DMS 273 (cell line): ENCODE measurements around the gene NELL2.
"Not testable (repeated sequence)": the region's sequence is repeated elsewhere in the genome, so short reads cannot be mapped to it uniquely, and the experiment has no call there.

Experiments used
- DNase-seq: peaks from one replicate; lab custom pipeline; 2025; ENCODE audit not compliant: unreplicated experiment; lab: John Stamatoyannopoulos, UW

Gene NELL2

GRCh38 chr12:44847888-44848702 is 28.0 kb downstream of the NELL2 start:
- no peak for DNase-seq

- DNase-seq, result no peak
These were observed 28.7 kb downstream of the NELL2 start for GRCh38 chr12:44847403-44847802.

GRCh38 chr12:44846826-44847225 is 29.3 kb downstream of the NELL2 start:
- no peak for DNase-seq

DNA sequence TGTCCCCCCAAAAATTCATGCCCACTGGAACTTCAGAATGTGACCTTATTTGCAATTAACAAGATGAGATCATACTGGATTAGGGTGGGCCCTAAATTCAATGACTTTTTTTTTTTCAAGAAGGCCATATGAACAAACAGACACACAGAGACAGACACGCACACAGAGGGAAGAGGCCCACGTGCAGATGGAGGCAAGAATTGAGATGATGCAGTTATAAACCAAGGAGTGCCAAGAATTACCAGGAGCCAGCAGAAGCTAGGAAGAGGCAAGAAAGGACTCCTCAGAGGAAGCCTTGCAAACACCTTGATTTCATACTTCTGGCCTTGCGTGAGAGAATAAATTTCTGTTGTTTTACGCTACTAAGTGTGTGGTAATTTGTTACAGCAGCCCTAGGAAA is 33.4 kb downstream of the NELL2 start:
- DNase-seq, result no peak

DNA sequence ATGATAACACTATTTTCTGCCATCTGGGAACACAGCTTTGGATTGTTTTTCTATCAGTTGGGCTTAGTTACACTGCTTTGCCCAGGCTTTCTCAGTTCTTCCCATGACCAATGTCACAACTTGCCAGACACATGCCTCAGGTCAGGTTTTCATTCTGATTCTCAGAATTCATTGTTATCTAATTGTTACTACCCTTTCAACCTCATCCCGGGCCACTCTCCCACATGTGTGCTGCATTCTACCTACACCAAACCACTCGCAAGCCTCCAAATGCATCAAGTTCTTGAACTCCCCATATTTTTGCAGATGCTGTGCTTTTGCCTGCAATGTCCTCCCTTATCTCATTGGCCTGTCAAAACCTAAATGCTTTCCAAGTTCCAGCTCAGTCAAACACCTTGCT is 36.3 kb downstream of the NELL2 start:
- no peak for DNase-seq

DNA sequence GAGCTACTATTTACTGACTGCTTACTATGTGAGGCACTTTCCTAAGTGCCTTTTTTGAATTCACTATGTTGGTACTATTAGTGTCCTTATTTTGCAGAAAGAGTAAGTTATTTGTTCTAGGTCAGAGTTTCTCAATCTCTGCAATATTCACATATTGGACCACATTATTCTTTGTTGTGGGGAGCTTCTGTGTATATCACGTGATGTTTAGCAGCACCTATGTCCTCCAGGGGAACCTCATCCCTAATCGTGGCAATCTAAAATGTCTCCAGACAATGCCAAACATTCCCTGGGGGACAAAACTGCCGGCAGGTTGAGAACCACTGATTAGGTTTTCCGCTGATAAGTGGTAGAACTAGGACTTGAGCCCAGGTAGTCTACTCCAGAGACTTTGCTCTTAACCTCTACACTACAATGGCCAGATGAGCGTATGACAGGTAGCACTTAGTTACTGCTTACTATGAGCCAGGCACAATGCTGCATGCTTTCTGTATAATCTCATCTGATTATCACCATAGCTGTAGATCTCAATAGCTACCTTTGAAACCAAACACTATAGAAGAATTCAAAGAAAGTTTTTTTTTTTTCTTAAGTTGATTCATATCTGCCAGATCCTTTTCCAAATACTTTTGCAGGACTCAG is 38.9 kb downstream of the NELL2 start:
- no peak for DNase-seq

DNA sequence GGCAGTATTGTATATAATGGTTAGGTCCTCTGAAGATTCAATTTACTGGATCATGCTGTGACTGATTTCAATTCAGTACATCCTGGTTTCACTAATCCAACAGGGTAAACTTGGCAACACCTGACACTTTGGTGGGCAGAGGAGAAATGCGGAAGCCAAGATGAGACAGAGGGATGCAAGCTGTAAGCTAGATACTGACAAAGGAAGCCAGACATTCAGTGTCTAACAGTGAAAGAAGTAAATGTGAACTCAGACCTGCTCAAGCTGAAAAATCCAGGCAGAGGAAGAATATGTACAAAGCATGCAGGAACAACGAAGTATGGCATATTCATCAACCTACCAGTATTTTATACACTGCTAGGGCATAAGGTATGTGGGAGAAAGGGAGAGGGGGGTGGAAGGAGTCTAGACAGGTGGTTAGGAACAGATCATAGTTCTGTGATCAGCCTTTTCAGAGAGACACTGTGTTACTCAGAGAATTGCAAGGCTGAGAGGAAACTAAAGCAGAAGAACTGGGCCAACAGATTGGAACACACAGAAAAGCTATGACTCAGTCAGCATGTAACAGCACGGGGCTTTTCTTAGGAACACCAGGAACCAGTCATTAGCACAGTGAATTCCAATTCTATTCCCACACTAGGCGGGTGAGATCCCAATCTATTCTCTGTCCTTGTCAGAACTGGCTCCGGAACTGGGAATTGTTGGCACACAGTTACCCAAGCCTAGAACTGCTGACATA is 40.3 kb downstream of the NELL2 start:
- peak; percentile 7 for DNase-seq

GRCh38 chr12:44834996-44835395 is 41.1 kb downstream of the NELL2 start:
- not testable (repeated sequence) for DNase-seq

DNA sequence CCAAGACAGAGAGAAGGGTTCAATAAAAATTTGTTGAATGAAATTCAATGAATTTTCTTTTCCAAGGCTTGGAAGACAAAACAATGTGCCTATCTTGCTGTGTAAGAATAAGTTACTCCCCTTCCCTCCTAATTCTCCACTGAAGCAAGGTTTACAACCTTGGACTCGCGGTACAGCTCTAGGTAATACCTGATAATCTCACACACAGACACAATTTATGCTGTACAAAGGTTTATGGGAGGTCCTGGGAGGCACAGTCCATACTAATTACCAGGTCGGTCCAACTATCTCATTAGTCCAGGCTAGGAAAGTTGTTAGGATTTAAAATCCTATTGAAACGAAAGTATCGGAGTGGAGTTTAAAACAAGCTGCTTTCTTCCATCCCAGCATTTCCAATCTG is 42.6 kb downstream of the NELL2 start:
- DNase-seq, result no peak

DNA sequence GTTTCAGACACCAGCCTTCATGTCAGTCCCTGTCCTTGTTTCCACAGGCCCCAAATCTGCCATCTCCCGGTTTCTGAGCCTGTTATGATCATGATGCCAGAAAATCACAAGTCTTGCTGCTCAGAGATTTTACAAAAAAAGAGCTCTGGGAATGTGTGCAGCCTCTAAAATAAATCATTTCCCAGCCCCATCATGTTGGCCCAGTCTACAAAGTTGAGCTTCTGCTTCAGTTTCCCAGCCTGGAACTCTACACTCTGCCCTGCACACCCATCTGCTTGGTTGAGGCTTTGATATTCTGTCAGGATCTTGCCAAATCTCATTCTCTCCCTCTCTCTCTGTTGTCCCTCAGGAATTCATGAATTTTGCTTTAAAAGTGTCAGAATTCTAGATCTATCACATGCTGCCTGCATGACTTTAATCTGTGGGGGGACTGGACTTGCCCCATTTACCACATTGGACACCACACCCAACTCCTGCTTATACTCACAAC is 45.5 kb downstream of the NELL2 start:
- no peak for DNase-seq

GRCh38 chr12:44829045-44829444 is 47.1 kb downstream of the NELL2 start:
- no peak for DNase-seq

DNA sequence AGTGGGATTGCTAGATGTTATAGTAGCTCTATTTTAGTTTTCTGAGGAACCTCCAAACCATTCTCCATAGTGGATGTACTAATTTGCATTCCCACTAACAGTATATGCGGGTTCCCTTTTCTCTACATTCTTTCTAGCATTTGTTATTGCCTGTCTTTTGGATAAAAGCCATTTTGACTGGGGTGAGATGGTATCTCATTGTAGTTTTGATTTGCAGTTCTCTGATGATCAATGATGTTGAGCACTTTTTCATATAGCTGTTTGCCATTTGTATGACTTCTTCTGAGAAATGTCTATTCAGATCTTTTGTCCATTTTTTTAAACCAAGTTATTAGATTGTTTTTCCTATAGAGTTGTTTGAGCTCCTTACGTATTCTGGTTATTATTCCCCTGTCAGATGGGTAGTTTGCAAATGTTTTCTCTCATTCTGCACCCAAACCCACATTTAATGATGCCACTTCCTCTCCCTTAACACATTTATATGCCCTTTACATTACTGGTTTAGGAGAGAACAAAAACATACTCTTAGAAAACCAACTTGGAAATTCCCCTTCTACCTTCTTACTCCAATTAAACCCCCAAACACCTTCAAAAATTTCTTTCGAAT is 48.2 kb downstream of the NELL2 start:
- no peak for DNase-seq

- DNase-seq, result not testable (repeated sequence)
These were observed 54.4 kb downstream of the NELL2 start for GRCh38 chr12:44821702-44822101.

GRCh38 chr12:44819884-44820283 is 56.2 kb downstream of the NELL2 start:
- DNase-seq, result no peak

GRCh38 chr12:44817687-44818086 is 58.4 kb downstream of the NELL2 start:
- no peak for DNase-seq

DNA sequence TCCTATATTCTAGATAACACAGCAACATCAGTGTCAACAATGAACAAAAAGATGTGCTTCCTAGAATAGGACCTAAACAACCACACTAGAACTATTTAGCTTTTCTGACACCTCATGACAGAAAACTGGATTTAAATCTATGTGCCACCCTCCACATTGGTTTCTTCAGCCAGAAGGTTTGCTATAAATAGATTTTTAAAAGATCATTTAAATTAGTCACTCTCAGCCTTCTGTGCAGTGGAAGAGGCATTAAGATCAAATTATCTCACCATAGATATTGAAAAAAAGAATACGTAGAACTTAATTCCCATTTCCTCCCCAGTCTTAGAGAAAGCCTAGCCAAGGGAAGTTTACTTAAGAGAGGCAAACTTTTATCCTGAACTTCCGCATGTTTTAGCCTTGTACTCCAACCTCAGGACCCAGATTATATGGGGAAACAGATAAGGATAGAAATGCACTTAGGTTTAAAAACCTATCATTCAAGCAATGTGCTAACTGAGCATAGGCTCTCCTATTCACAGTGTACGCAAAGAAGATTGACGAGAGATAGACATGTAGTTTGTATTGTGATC is 59.6 kb downstream of the NELL2 start:
- no peak for DNase-seq

DNA sequence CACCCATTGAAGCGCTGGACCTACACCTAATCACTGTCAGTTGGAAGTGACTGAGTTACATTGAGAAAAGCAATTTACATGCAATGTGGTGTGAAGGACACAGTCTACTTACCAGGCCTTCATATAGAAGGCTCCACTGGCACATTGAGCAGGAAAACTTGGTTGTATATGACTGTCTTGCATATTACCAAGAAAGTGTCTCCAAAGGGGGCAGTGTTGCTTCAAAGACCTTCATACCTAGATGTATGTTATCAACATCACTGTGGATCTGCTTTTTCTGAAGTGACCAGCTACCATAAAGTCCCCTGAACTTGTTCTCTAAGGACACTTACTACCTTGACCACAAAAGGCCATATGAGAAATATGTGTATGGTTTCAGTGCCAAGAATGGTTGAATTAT is 64.1 kb downstream of the NELL2 start:
- peak; percentile 17 for DNase-seq

DNA sequence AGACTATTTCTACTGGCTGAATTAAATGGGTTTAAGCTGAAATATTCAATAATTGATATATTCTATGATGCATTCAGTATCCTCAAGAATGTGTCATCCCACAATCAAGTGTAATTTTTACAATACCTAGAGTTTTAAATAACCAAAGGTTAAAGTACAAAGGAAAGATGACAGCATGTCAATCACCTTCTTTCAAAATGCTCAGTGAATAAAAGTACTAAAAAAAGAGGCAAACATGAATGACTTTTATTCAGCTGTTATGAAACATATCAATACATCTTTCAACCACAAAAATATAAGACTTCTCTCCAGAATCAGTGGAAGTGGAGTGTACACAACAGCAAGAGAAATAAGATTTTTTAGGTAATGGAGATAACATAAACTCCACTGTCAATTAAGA is 72.0 kb downstream of the NELL2 start:
- no peak for DNase-seq

DNA sequence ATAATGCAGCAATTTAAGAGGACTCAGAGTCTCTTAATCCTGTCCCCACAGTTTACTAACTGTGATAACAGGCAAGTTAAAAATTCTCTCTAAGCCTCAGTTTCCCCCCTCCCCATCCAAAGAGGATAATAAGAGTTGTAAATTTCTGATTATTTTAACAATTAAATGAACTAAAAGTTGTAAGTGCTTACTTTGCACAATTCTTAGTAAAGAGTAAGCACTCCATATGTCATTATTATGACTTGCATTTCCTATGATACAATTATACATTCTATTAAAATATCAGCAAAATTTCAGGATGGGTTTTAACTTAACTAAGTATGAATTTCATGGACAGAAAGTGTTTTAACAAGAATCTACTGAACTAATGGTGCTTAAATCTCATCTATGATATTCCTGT is 80.1 kb downstream of the NELL2 start:
- DNase-seq, result no peak

DNA sequence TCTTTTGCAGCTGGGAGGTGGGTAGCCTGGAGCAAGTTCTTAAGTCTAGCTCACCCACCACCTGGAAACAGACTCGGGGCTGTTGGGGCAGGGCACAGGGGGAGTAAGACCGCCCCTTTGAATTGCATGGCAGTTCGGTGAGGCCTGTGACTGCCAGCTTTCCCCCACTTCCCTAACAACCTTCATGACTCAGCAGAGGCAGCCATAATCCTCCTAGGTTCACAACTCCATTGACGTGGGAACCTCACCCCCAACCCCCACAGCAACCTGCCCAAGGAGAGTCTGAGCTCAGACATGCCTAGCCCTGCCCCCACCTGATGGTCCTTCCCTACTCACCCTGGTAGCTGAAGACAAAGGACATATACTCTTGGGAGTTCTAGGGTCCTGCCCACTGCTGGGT is 87.4 kb downstream of the NELL2 start:
- DNase-seq, result no peak

- DNase-seq, result no peak
These were observed 95.8 kb downstream of the NELL2 start for GRCh38 chr12:44780221-44780790.
